ENCODE results near the gene SLX9.

SLX9 gene

DNA sequence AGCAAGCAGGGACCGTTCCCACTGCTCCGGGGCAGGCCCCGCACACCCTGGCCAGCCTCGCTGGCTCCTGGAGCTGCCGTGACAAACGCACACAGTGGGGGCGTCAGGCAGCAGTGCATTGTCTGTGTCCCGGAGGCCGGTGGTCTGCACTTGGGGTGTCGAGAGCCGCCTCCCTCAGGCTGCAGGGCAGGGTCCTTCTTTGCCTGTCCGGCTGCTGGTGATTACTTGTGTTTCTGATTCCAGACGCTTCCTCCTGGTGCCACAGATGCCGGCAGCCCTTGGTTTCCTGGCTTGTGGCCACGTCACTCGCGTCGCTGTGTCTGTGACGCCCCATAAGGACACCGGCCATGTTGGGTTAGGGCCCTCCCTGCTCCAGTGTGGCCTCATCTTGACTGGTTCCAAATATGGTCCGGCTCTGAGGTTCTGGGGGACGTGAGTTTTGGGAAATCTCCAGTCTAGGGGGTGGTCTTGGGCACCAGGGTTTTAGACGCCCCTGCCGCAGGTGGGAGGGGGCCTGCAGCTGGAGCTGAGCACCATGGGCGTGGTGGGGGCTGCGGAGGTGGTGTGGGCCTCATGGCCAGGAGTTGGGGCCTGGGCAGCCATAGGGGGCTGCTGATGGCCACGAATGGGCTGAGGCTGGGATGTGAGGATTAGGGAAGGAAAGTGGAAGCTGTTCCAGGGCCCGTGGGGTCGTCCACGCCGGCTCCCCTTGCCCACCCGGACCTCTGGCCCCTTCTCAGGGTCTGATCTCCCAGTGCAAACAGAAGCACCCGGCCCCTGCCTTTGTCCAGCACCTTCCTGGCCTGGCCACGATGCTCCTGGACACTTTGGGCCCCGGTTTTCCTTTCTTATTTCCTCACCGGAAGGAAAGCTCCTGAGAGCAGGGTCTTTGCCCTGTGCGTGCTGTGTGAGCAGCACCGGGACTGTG is 41.0 kb downstream of the SLX9 start:
- Histone ChIP-seq H3K9me3 (ENCODE audit: control insufficient read depth in 1 of 2, low read length in 2 of 2) (no peaks in the 10 kb centered on the region), H3K36me3 (ENCODE audit: control insufficient read depth in 1 of 2, insufficient read depth in 2 of 2, low read length in 2 of 2) (peaks cover 0 to 4% of the 10 kb centered on the region in 2 donors), H3K4me1 (ENCODE audit: control insufficient read depth in 1 of 2, insufficient read depth in 2 of 2, low read length in 2 of 2) (no peaks in the 10 kb centered on the region), H3K27me3 (ENCODE audit: control insufficient read depth in 1 of 2, insufficient read depth in 2 of 2, low read length in 2 of 2) (no peaks in the 10 kb centered on the region), H3K27ac (ENCODE audit: low read depth, low read length) (no peak overlapping the region), H3K9ac (ENCODE audit: low read depth in 1 of 2, low read length in 2 of 2) (no peak overlapping the region), H3K4me3 (ENCODE audit: low read depth in 1 of 2, low read length in 2 of 2) (no peak overlapping the region)

- Histone ChIP-seq H3K27me3 (ENCODE audit: control insufficient read depth in 1 of 2, insufficient read depth in 2 of 2, low read length in 2 of 2) (no peaks in the 10 kb centered on the region), H3K4me3 (ENCODE audit: low read depth in 1 of 2, low read length in 2 of 2) (no peak overlapping the region), H3K36me3 (ENCODE audit: control insufficient read depth in 1 of 2, insufficient read depth in 2 of 2, low read length in 2 of 2) (no peaks in the 10 kb centered on the region), H3K27ac (ENCODE audit: low read depth, low read length) (no peak overlapping the region), H3K9me3 (ENCODE audit: control insufficient read depth in 1 of 2, low read length in 2 of 2) (no peaks in the 10 kb centered on the region), H3K9ac (ENCODE audit: low read depth in 1 of 2, low read length in 2 of 2) (no peak overlapping the region), H3K4me1 (ENCODE audit: control insufficient read depth in 1 of 2, insufficient read depth in 2 of 2, low read length in 2 of 2) (no peaks in the 10 kb centered on the region)
These were observed 42.9 kb downstream of the SLX9 start for GRCh38 chr21:44982558-44983250.

GRCh38 chr21:44983421-44984206 is 43.8 kb downstream of the SLX9 start:
- Histone ChIP-seq H3K4me3 (ENCODE audit: low read depth in 1 of 2, low read length in 2 of 2) (no peak overlapping the region), H3K9ac (ENCODE audit: low read depth in 1 of 2, low read length in 2 of 2) (no peak overlapping the region), H3K4me1 (ENCODE audit: control insufficient read depth in 1 of 2, insufficient read depth in 2 of 2, low read length in 2 of 2) (no peaks in the 10 kb centered on the region), H3K27ac (ENCODE audit: low read depth, low read length) (no peak overlapping the region), H3K36me3 (ENCODE audit: control insufficient read depth in 1 of 2, insufficient read depth in 2 of 2, low read length in 2 of 2) (no peaks in the 10 kb centered on the region), H3K27me3 (ENCODE audit: control insufficient read depth in 1 of 2, insufficient read depth in 2 of 2, low read length in 2 of 2) (no peaks in the 10 kb centered on the region), H3K9me3 (ENCODE audit: control insufficient read depth in 1 of 2, low read length in 2 of 2) (no peaks in the 10 kb centered on the region)

DNA sequence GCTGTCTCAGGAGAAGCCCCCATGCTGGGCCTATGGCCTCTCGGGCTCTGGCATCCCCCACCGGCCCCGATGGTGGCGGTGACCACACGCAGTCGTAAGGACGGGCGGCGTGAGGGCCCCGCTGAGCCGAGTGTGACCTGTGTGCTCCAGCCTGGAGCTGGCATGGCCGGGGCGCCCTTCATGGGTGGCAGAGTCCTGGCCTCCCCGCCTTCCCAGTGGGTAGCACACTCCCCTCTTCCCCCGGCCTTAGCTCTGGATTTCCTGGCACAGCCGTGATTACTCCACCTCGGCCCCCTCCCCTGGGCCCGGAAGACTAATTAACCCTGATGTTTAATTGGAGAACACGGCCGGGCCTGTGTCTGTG is 44.6 kb downstream of the SLX9 start:
- Histone ChIP-seq H3K4me1 (ENCODE audit: control insufficient read depth in 1 of 2, insufficient read depth in 2 of 2, low read length in 2 of 2) (no peaks in the 10 kb centered on the region), H3K9me3 (ENCODE audit: control insufficient read depth in 1 of 2, low read length in 2 of 2) (no peaks in the 10 kb centered on the region), H3K27ac (ENCODE audit: low read depth, low read length) (no peak overlapping the region), H3K27me3 (ENCODE audit: control insufficient read depth in 1 of 2, insufficient read depth in 2 of 2, low read length in 2 of 2) (no peaks in the 10 kb centered on the region), H3K9ac (ENCODE audit: low read depth in 1 of 2, low read length in 2 of 2) (no peak overlapping the region), H3K36me3 (ENCODE audit: control insufficient read depth in 1 of 2, insufficient read depth in 2 of 2, low read length in 2 of 2) (no peaks in the 10 kb centered on the region), H3K4me3 (ENCODE audit: low read depth in 1 of 2, low read length in 2 of 2) (no peak overlapping the region)

- Histone ChIP-seq H3K9ac (ENCODE audit: low read depth in 1 of 2, low read length in 2 of 2) (no peak overlapping the region), H3K4me1 (ENCODE audit: control insufficient read depth in 1 of 2, insufficient read depth in 2 of 2, low read length in 2 of 2) (no peaks in the 10 kb centered on the region), H3K27ac (ENCODE audit: low read depth, low read length) (no peak overlapping the region), H3K9me3 (ENCODE audit: control insufficient read depth in 1 of 2, low read length in 2 of 2) (no peaks in the 10 kb centered on the region), H3K36me3 (ENCODE audit: control insufficient read depth in 1 of 2, insufficient read depth in 2 of 2, low read length in 2 of 2) (no peaks in the 10 kb centered on the region), H3K4me3 (ENCODE audit: low read depth in 1 of 2, low read length in 2 of 2) (no peak overlapping the region), H3K27me3 (ENCODE audit: control insufficient read depth in 1 of 2, insufficient read depth in 2 of 2, low read length in 2 of 2) (no peaks in the 10 kb centered on the region)
These were observed 45.1 kb downstream of the SLX9 start for GRCh38 chr21:44984792-44985440.

GRCh38 chr21:44985441-44986401 is 45.9 kb downstream of the SLX9 start:
- no peak overlapping the region for H3K9ac ChIP-seq (ENCODE audit: low read depth in 1 of 2, low read length in 2 of 2)
- no peaks in the 10 kb centered on the region for H3K36me3 ChIP-seq (ENCODE audit: control insufficient read depth in 1 of 2, insufficient read depth in 2 of 2, low read length in 2 of 2)
- H3K27ac ChIP-seq (ENCODE audit: low read depth, low read length): no peak overlapping the region
- no peaks in the 10 kb centered on the region for H3K9me3 ChIP-seq (ENCODE audit: control insufficient read depth in 1 of 2, low read length in 2 of 2)
- no peak overlapping the region for H3K4me3 ChIP-seq (ENCODE audit: low read depth in 1 of 2, low read length in 2 of 2)
- H3K27me3 ChIP-seq (ENCODE audit: control insufficient read depth in 1 of 2, insufficient read depth in 2 of 2, low read length in 2 of 2): no peaks in the 10 kb centered on the region
- H3K4me1 ChIP-seq (ENCODE audit: control insufficient read depth in 1 of 2, insufficient read depth in 2 of 2, low read length in 2 of 2): no peaks in the 10 kb centered on the region

GRCh38 chr21:44986471-44987291 is 46.9 kb downstream of the SLX9 start:
- Histone ChIP-seq H3K4me3 (ENCODE audit: low read depth in 1 of 2, low read length in 2 of 2) (no peak overlapping the region), H3K9ac (ENCODE audit: low read depth in 1 of 2, low read length in 2 of 2) (no peak overlapping the region), H3K27ac (ENCODE audit: low read depth, low read length) (no peak overlapping the region), H3K9me3 (ENCODE audit: control insufficient read depth in 1 of 2, low read length in 2 of 2) (no peaks in the 10 kb centered on the region), H3K27me3 (ENCODE audit: control insufficient read depth in 1 of 2, insufficient read depth in 2 of 2, low read length in 2 of 2) (no peaks in the 10 kb centered on the region), H3K36me3 (ENCODE audit: control insufficient read depth in 1 of 2, insufficient read depth in 2 of 2, low read length in 2 of 2) (no peaks in the 10 kb centered on the region), H3K4me1 (ENCODE audit: control insufficient read depth in 1 of 2, insufficient read depth in 2 of 2, low read length in 2 of 2) (no peaks in the 10 kb centered on the region)

DNA sequence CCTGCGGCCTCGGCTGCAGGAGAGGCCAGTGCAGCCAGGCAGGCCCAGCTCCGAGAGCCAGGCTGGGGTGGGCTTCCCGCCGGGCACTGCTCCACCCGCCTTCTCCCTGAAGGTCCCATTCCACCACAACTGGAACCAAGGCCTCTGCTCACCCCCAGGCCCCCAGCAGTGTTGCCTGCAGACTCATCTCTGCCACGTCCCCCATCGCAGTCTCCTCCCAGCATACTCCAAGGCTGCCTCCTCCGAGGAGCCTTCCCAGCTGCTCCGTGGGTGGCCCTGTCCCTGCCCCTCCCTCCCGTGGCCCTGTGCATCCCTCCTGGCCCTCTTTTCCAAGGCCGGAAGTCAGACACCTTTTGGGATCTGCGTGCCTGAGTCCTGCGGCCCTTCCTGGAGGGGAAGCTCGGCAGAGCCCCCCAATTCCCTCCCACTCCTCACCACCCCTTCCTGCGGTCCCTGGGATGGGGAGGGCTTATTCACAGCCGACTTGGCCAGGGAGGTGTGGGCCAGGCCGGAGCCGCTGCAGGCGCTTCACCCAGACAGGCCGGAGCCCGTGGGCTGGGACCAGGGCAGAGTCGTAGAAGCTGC is 47.6 kb downstream of the SLX9 start:
- Histone ChIP-seq H3K4me1 (ENCODE audit: control insufficient read depth in 1 of 2, insufficient read depth in 2 of 2, low read length in 2 of 2) (no peaks in the 10 kb centered on the region), H3K27me3 (ENCODE audit: control insufficient read depth in 1 of 2, insufficient read depth in 2 of 2, low read length in 2 of 2) (no peaks in the 10 kb centered on the region), H3K4me3 (ENCODE audit: low read depth in 1 of 2, low read length in 2 of 2) (no peak overlapping the region), H3K9me3 (ENCODE audit: control insufficient read depth in 1 of 2, low read length in 2 of 2) (no peaks in the 10 kb centered on the region), H3K36me3 (ENCODE audit: control insufficient read depth in 1 of 2, insufficient read depth in 2 of 2, low read length in 2 of 2) (no peaks in the 10 kb centered on the region), H3K27ac (ENCODE audit: low read depth, low read length) (no peak overlapping the region), H3K9ac (ENCODE audit: low read depth in 1 of 2, low read length in 2 of 2) (no peak overlapping the region)

All from duodenal mucosa (tissue), 2 donors.